GM12878 (cell line): ENCODE data around the gene ZNF418. TPM values are rescaled to one million over a fixed set of nuclear protein-coding genes. Genes with fewer than 3 reads are reported as not detected.

Source experiments
- ATAC-seq: fragments of 200-7000 bp; cut with Tn5 transposase; 3 replicates; pipeline ENCODE4 v1.9.1; 2020; ENCODE audit warnings: mild to moderate bottlenecking, moderate library complexity
- BruUV-seq: library from RNA; stranded (reverse); fragments of 400-500 nt; replicated peaks from 2 replicates; lab custom pipeline; 2021; lab: Mats Ljungman, UMichigan
- CTCF ChIA-PET: fragments of 300-600 bp; sonication (Branson Sonifier 250); formaldehyde crosslinking; extraction: SDS; loops from one replicate; lab custom pipeline; 2021; ENCODE audit warnings: inconsistent platforms; lab: Yijun Ruan, JAX
- POLR2A ChIA-PET: fragments of 350-600 bp; formaldehyde crosslinking; extraction: SDS; loops from one replicate; lab custom pipeline; 2021; ENCODE audit warnings: inconsistent platforms; lab: Charles Lee
- RAD21 ChIA-PET: fragments of 300-600 bp; sonication (Branson Sonifier 250); formaldehyde crosslinking; loops from one replicate; lab custom pipeline; 2023; ENCODE audit warnings: antibody characterized with exemption; ENCODE audit not compliant: unreplicated experiment; lab: Charles Lee
- SMC1A ChIA-PET: fragments of 300-600 bp; sonication (Branson Sonifier 250); formaldehyde crosslinking; loops from one replicate; lab custom pipeline; 2023; ENCODE audit not compliant: unreplicated experiment, uncharacterized antibody; lab: Charles Lee
- DNase-seq: peaks from one replicate; pipeline ENCODE4 v3.0.0-alpha.2; 2011; ENCODE audit warnings: low read depth, low spot score
- FAIRE-seq: peaks from 3 replicates; lab custom pipeline; 2011; peaks lifted over from hg19 to GRCh38; lab: Jason Lieb, UNC
- H2AFZ ChIP-seq: 2 replicates; pipeline ENCODE4 v1.6.0; 2011; ENCODE audit warnings: low read depth, low read length, control low read depth; ENCODE audit not compliant: control insufficient read depth
- H3K27ac ChIP-seq: 2 replicates; pipeline ENCODE4 v1.5.1; 2011; ENCODE audit warnings: control low read depth; ENCODE audit not compliant: control insufficient read depth, insufficient read depth
- H3K27me3 ChIP-seq, 2 experiments: replicated peaks in 1 of 2; 2 replicates each; pipeline versions ENCODE4 v1.6.0 to v1.6.1; 2011; ENCODE audit warnings: low read length in 1 of 2; ENCODE audit not compliant: control insufficient read depth in 2 of 2, insufficient read depth in 2 of 2
- H3K36me3 ChIP-seq, 2 experiments: 2 replicates each; pipeline ENCODE4 v1.5.1; 2011; ENCODE audit warnings: low read length in 1 of 2; ENCODE audit not compliant: control insufficient read depth in 2 of 2, insufficient read depth in 2 of 2
- H3K4me1 ChIP-seq: 2 replicates; pipeline ENCODE4 v1.6.1; 2011; ENCODE audit warnings: mild to moderate bottlenecking, low read length, moderate library complexity, mixed read lengths; ENCODE audit not compliant: control insufficient read depth, insufficient read depth
- H3K4me2 ChIP-seq: 2 replicates; pipeline ENCODE4 v1.6.0; 2011; ENCODE audit warnings: control low read depth; ENCODE audit not compliant: control insufficient read depth, insufficient read depth
- H3K4me3 ChIP-seq: fragments of 200-600 bp; sonication (generic); 2 replicates; pipeline ENCODE4 v1.5.1; 2016
- H3K79me2 ChIP-seq: 2 replicates; pipeline ENCODE4 v1.6.0; 2011; ENCODE audit warnings: low read length; ENCODE audit not compliant: control insufficient read depth, insufficient read depth
- H3K9ac ChIP-seq: 2 replicates; pipeline ENCODE4 v1.8.0; 2011; ENCODE audit warnings: low read length, control low read depth, mixed read lengths; ENCODE audit not compliant: control insufficient read depth, insufficient read depth
- H3K9me3 ChIP-seq: replicated peaks from 3 replicates; pipeline ENCODE4 v1.5.1; 2011; ENCODE audit warnings: mild to moderate bottlenecking, low read length; ENCODE audit not compliant: control insufficient read depth, insufficient read depth
- H4K20me1 ChIP-seq: 2 replicates; pipeline ENCODE4 v1.6.0; 2011; ENCODE audit not compliant: control insufficient read depth, insufficient read depth
- ATF3 ChIP-seq: IDR thresholded peaks from 2 replicates; pipeline ENCODE4 v1.6.1; 2011; ENCODE audit warnings: low read depth, mild to moderate bottlenecking, low read length, moderate library complexity, borderline replicate concordance; ENCODE audit errors: extremely low read depth
- CHD2 ChIP-seq: IDR thresholded peaks from 2 replicates; pipeline ENCODE4 v1.6.1; 2011; ENCODE audit warnings: low read depth, low read length, improper control_type of control experiment, borderline replicate concordance
- DPF2 ChIP-seq: fragments of 450-650 bp; IDR thresholded peaks from 2 replicates; pipeline ENCODE4 v1.6.1; 2017; ENCODE audit warnings: mild to moderate bottlenecking
- JUNB ChIP-seq: IDR thresholded peaks from 2 replicates; pipeline ENCODE4 v1.6.1; 2016; ENCODE audit warnings: antibody characterized with exemption, mild to moderate bottlenecking
- KDM1A ChIP-seq: fragments of 200-600 bp; sonication (generic); IDR thresholded peaks from 2 replicates; pipeline ENCODE4 v1.6.1; 2016; ENCODE audit warnings: borderline replicate concordance
- KLF5 ChIP-seq: fragments of 450-650 bp; IDR thresholded peaks from 2 replicates; pipeline ENCODE4 v1.6.1; 2014; ENCODE audit warnings: mild to moderate bottlenecking; ENCODE audit not compliant: partially characterized antibody
- MEF2B ChIP-seq: fragments of 450-650 bp; IDR thresholded peaks from 2 replicates; pipeline ENCODE4 v1.6.1; 2018; ENCODE audit warnings: mild to moderate bottlenecking, moderate library complexity; ENCODE audit not compliant: partially characterized antibody, poor library complexity, severe bottlenecking
- MXI1 ChIP-seq: fragments of 150-350 bp; IDR thresholded peaks from 2 replicates; pipeline ENCODE4 v1.6.1; 2011; ENCODE audit warnings: low read depth, mild to moderate bottlenecking, inconsistent platforms, low read length, improper control_type of control experiment
- MYB ChIP-seq: fragments of 150-350 bp; IDR thresholded peaks from 2 replicates; pipeline ENCODE4 v1.6.1; 2014; ENCODE audit warnings: mild to moderate bottlenecking, low read depth, low read length, borderline replicate concordance
- MYC ChIP-seq: IDR thresholded peaks from 2 replicates; pipeline ENCODE4 v1.6.1; 2011; ENCODE audit warnings: mild to moderate bottlenecking, low read length, moderate library complexity, inconsistent platforms; ENCODE audit not compliant: insufficient read depth, insufficient replicate concordance, insufficient read length, severe bottlenecking
- NFYA ChIP-seq: IDR thresholded peaks from 2 replicates; pipeline ENCODE4 v1.6.1; 2011; ENCODE audit warnings: low read depth, mild to moderate bottlenecking, low read length, improper control_type of control experiment, borderline replicate concordance
- NR2C1 ChIP-seq: fragments of 450-650 bp; IDR thresholded peaks from 2 replicates; pipeline ENCODE4 v1.6.1; 2017; ENCODE audit warnings: antibody characterized with exemption, mild to moderate bottlenecking, moderate library complexity
- POU2F2 ChIP-seq: IDR thresholded peaks from 3 replicates; pipeline ENCODE4 v1.6.1; 2011; ENCODE audit warnings: low read depth, mild to moderate bottlenecking, low read length, borderline replicate concordance
- SKIL ChIP-seq: fragments of 450-650 bp; IDR thresholded peaks from 2 replicates; pipeline ENCODE4 v1.6.1; 2017; ENCODE audit warnings: mild to moderate bottlenecking, low read depth, inconsistent platforms; ENCODE audit not compliant: poor library complexity, severe bottlenecking
- SRF ChIP-seq, 2 experiments: IDR thresholded peaks; 2 replicates each; pipeline ENCODE4 v1.6.1; 2011; ENCODE audit warnings: low read depth in 2 of 2, low read length in 2 of 2, mild to moderate bottlenecking in 1 of 2, moderate library complexity in 1 of 2
- ZBTB11 ChIP-seq: fragments of 450-650 bp; formaldehyde crosslinking; IDR thresholded peaks from 2 replicates; pipeline ENCODE4 v1.5.0; 2022; ENCODE audit warnings: mild to moderate bottlenecking, missing genetic modification characterization
- WGBS: methylation state at CpG from one replicate; pipeline ENCODE4 v1.1.6; 2016; ENCODE audit warnings: low lambda C conversion rate; ENCODE audit not compliant: insufficient replicate concordance, insufficient coverage; ENCODE audit errors: missing lambda C conversion rate; 5-methylcytosine and 5-hydroxymethylcytosine counted together
- in situ Hi-C: fragments of 300-500 bp; cut with MboI; formaldehyde crosslinking; loops from 9 replicates; pipeline ENCODE4 v1.14.3; 2018; ENCODE audit warnings: mixed read lengths
- intact Hi-C: fragments of 100-400 bp; cut with micrococcal nuclease; formaldehyde crosslinking; loops from one replicate; pipeline ENCODE4 v1.14.2; 2022; ENCODE audit not compliant: unreplicated experiment
- polyA plus RNA-seq, 11 experiments: library from polyadenylated mRNA; depleted of rRNA in 4 of 11; unstranded in 6 of 11; stranded (reverse) in 5 of 11; fragments of >200 nt; fragmentation: Nextera tagmentation in 4 of 11; fragmentation: Illumina TruSeq in 1 of 11; extraction: Ambion mirVana in 4 of 11; extraction: Trizol in 1 of 11; gene quantifications; 1 replicate in 1 of 11; 2 replicates in 10 of 11; pipeline versions ENCODE4 v1.2.1 to v1.2.3, GENCODE V29; 2011 to 2016; ENCODE audit warnings: inconsistent platforms in 2 of 11, missing spikeins in 2 of 11, low read depth in 1 of 11
- total RNA-seq, 4 experiments: library from RNA; depleted of rRNA in 3 of 4; stranded (reverse); fragments of >200 nt in 3 of 4; fragmentation: Illumina TruSeq in 1 of 4; extraction: Trizol in 1 of 4; gene quantifications; 2 replicates each; pipeline versions ENCODE4 v1.2.1 to v1.2.3, GENCODE V29; 2013 to 2021

Gene ZNF418
- total and polyA plus RNA-seq, 10 of the 15 experiments (the other 5 are each of a cell fraction or from before 2014, with no cell fraction given) = 0.20 to 1.3 (median 0.59) TPM; not detected in 1

GRCh38 chr19:57905258-57905657 lies 29.9 kb downstream of the ZNF418 start (continued):
- TF ChIP-seq SKIL (no peak), MXI1 (no peak)

GRCh38 chr19:57903618-57904184 lies 31.5 kb downstream of the ZNF418 start:
- whole genome bisulfite sequencing = 70% methylated on average over 7 of the region's 7 CpGs
- SMC1A ChIA-PET = interaction anchor here (1.1 to 1.6 kb wide), 3 partner anchors 16 to 165 kb away, joined by 3 read pairs; no protein-coding TSS in a partner anchor
- Histone ChIP-seq H4K20me1 (no peaks in the 10 kb centered on the region), H2AFZ (no peak overlapping the region), H3K36me3 (peaks cover 0 to 3% of the 10 kb centered on the region in 2 experiments; a peak in 3 of 4 replicates), H3K4me2 (no peak overlapping the region), H3K27me3 (no peaks in the 10 kb centered on the region), H3K9ac (no peak overlapping the region), H3K9me3 (peaks cover 1% of the 10 kb centered on the region), H3K4me3 (no peak overlapping the region), H3K79me2 (no peaks in the 10 kb centered on the region), H3K4me1 (no peaks in the 10 kb centered on the region), H3K27ac (no peak overlapping the region)
- CTCF ChIA-PET = interaction anchor here (0.6 to 1.3 kb wide), 4 partner anchors 8 to 497 kb away, joined by 3 to 5 read pairs (median 3); no protein-coding TSS in a partner anchor
- in situ Hi-C loops = no loop called here
- no peak for ATAC-seq
- RAD21 ChIA-PET = no interaction called here
- intact Hi-C loops = loop anchor here (2.0 kb wide), 1 partner anchor 165 kb away; no protein-coding TSS in a partner anchor
- no TSS peak for BruUV-seq
- DNase-seq = no peak
- POLR2A ChIA-PET = no interaction called here
- FAIRE-seq = no peak
- TF ChIP-seq KDM1A = no peak
- TF ChIP-seq NR2C1 = no peak
- TF ChIP-seq JUNB = no peak
- no peak for TF ChIP-seq SRF (IDR thresholded peaks at IDR 0.05; ENCODE audit: low read depth in 2 of 2, low read length in 2 of 2)
- no peak for TF ChIP-seq ZBTB11 (CRISPR knock-in tag)
- no peak for TF ChIP-seq MYB
- TF ChIP-seq ATF3 = no peak
- no peak for TF ChIP-seq KLF5
- TF ChIP-seq DPF2 = no peak
- no peak for TF ChIP-seq MEF2B
- no peak for TF ChIP-seq NFYA
- no peak for TF ChIP-seq POU2F2
- no peak for TF ChIP-seq CHD2
- no peak for TF ChIP-seq MYC
